Neural progenitor cell (in vitro differentiated cells): ENCODE results near the gene CAPN15.

Experiments used
- EZH2 ChIP-seq: fragments of 200-600 bp; sonication (generic); IDR thresholded peaks from 2 replicates; pipeline ENCODE4 v1.6.1; 2017; ENCODE audit warnings: antibody characterized with exemption, mild to moderate bottlenecking, moderate library complexity
- EZH2phosphoT487 ChIP-seq: fragments of 200-600 bp; sonication (generic); IDR thresholded peaks from 2 replicates; pipeline ENCODE4 v1.6.1; 2017; ENCODE audit warnings: antibody characterized with exemption
- TF ChIP-seq, protein P1 (sequence below): fragments of 200-600 bp; sonication (generic); IDR thresholded peaks from 2 replicates; pipeline ENCODE4 v1.5.1; 2017; ENCODE audit warnings: antibody characterized with exemption, mild to moderate bottlenecking

DNA sequence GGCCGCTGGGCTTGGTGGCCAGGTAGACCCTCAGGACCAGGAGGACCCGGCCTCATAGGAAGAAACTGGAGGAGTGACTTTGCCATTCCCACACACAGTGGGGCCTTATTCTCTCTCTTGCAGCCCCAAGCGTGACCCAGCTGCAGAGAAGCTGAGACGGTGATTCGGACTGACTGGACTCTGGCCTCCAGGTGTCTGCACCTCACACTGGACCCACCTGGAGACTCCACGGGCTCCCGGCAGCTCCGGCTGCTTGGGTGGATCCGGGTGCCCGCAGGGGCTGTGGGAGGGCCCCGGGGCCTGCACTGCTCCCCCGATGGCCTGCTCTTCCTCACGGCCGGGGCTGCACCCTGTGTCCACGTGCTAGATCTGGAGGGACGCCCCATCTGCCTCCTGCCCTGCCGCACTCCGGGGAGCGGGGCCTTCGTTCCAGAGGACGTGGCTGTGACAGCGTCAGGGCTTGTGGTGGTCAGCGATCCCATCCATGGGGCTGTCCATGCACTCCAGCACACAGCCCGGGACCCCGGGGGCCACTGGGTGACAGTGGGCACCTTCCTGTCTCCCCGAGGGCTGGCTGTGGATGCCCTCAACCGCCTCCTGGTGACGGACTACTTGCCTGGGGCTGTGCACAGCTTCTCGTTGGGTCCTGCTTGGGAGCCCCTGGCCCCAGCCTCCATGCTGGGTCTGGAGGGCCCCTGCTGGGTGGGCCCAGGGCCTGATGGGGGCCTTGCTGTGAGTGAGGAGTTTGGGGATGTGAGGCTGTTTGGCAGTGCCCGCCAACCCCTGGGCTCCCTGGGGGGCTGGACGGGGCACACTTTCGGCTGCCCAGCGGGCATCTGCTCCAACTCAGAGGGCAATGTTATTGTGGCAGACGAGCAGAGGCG, 40.1 kb downstream of the CAPN15 start:
- TF ChIP-seq, protein P1, sequence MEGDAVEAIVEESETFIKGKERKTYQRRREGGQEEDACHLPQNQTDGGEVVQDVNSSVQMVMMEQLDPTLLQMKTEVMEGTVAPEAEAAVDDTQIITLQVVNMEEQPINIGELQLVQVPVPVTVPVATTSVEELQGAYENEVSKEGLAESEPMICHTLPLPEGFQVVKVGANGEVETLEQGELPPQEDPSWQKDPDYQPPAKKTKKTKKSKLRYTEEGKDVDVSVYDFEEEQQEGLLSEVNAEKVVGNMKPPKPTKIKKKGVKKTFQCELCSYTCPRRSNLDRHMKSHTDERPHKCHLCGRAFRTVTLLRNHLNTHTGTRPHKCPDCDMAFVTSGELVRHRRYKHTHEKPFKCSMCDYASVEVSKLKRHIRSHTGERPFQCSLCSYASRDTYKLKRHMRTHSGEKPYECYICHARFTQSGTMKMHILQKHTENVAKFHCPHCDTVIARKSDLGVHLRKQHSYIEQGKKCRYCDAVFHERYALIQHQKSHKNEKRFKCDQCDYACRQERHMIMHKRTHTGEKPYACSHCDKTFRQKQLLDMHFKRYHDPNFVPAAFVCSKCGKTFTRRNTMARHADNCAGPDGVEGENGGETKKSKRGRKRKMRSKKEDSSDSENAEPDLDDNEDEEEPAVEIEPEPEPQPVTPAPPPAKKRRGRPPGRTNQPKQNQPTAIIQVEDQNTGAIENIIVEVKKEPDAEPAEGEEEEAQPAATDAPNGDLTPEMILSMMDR: no peak
- TF ChIP-seq EZH2 (no peak), EZH2phosphoT487 (no peak)
